ENCODE results near the gene TRPM8.

Gene TRPM8

DNA sequence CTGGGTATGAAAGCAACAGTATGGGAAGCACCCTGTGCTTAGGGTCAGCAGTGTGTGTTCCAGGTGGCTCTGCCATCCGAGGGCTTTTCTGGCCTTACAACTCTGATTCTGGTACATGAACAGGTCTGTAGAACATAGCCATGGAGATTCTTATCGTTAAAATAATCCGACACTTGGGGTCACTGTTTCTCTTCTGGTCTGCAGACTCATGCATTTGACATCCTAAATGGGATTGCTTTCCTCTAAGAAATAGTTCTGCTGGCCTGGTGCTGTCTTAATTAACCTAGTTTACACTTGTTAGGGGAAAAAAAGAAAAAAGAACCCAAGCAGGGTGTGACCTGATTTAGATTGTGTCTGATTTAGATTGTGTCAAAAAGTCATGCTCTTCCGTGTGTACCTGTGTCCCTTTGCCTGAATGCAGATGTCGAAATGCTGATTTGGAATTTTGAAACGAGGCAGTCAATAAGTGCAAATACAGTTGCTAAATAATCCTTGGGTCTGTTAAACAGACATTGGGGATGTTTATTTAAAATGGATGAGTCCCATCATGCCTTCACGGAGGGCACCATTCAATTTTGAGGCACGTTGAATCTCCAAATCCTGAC is 59.6 kb downstream of the TRPM8 start:
- no peak for DNase-seq

DNA sequence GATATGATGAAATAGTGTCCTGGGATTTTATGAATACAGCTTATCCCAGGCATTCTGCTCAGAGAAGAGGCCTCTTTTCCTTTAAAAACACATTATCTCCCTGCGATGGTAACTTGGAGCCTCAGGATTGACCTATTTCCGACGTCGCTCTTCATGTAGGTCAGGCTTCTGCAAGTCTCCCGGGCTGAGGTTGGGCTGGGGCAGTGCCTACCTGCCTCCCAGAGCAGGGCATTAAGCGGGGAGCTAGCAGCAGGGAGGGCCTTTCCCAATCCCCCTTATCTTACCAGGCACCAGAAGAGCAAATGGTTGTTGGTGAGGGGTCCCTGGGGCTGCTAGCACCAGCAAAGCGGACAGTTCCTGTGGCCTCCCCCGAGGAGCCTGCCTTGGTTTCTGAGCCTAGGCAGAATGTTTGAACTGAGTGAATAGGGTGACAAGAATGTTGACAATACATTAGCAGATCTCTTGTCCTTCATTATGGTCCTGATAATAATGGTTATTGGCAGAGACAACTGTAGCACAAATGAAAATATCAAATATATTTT is 60.2 kb downstream of the TRPM8 start:
- no peak for DNase-seq

DNA sequence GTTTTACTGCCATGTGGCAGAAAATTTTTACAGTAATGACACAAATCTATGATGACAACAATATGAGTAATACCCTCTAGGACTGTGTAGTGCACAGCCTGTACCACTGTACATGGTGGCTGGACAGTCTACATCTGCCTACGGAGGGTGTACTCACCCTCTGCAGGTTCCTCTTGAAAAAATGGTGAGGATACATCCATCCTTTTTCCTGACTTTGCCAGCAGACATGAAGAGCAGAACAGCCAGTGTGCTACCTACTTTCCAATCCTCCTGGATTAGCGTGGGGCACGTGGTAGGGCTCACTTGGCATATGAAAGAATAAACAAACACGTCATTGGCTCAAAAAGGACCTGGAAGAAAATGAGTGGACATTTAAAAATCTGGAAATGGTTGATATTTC is 62.6 kb downstream of the TRPM8 start:
- DNase-seq = no peak

DNA sequence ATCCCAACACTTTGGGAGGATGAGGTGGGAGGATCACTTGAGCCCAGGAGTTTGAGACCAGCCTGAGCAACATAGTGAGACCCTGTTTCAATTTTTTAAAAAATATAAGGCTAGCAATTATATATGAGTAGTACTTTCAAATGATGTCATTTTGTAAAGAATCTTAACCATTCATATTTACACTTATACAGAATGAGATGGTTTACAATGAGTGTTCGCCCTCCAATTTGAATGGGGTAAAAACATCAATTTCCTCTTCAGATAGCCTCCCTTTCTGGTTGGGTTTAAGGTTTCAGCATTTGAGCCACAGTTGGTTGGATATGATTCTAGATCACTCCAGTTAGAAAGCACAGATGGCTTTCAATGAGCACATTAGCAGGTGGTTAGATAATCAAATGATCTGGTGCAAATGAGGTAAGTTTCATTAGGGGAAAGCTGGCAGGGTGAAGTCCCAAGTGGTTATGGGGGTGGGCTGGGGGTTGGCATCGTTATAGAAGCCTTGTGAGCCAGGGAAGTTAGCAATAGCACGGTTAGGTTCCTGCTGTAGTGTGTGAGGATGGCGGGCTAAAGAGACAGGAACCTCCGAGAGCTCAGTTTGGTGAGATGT is 63.9 kb downstream of the TRPM8 start:
- no peak for DNase-seq

DNA sequence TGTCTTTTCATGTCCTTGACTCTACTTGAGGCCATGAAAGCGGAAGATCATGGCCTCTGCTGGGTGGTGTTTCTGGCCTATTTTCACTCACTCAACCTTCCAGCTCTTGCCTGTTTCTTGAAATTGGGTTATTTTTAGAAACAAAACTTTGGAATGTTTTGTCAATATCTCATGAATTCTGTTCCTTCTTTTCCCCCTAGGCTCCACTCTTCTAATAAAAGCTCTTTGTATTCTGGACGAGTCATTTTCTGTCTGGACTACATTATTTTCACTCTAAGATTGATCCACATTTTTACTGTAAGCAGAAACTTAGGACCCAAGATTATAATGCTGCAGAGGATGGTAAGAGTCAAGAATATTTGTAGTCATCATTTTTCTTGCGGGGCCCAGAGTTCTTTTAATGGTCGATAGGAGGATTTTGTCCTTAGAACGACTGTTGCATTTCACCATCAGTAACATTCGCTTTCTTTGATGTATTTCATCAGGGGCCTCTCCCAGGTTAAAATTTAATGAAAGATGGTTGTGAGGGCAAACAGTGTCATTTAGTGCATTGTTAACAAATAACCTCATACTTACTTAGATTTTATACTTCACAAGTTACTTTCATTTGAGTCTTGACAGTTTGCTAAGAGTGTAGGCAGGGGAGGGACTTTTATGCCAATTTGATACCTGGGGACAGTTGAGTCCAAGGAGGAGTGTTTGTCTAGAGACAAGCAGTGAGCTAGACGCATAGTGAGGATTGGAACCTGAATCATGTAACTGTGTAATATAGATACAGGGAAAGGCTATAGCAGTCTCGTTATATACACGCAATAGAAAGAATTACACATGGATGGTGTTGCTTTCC is 64.6 kb downstream of the TRPM8 start:
- DNase-seq = no peak

DNA sequence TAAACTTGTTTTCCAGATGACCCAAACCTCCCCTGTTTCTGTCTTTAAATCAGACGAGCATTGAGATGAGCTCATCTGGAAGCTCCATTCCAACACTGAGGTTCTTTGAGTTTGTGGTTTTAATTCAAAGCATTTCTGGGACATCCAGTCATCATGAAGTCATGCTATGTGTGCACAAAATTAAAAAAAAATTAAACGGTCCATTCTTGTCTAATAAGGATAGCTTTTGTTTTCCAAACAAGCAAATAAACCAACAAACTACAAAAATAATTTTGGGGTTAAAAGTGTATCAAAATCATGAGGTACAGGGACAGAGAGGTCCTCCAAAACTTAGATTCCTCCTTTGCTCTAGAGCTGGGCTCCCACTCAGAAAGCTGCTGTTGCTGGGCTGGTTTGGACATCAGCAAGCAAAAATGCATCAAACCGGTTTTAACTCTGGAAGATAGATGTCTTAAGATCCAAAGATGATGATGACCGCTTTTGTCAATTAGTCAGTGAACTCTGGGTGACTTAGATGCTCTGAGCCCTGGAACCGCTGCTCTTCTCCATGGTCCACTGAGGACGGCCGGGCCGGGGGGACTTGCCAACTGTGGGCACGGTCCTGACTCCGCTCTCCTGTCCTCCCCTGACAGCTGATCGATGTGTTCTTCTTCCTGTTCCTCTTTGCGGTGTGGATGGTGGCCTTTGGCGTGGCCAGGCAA is 65.4 kb downstream of the TRPM8 start:
- DNase-seq = no peak

DNA sequence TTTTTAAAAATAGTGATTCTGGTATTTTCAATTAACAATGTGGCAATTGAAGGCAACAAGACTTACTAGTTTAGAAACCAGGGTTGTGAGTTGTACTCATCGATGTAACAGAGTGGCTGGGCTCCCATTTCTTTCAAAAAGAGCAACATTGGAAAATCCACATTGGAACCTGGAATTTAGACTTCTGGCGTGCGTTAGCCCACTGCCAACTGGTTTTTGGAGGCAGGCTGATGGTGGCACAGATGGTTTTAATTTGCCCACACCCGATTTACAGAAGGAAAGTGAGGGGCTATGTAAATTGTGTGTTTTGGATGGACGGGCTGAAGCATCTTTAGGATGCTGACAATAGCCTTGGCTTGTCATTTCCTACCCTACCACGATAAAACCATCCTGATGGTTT is 66.3 kb downstream of the TRPM8 start:
- DNase-seq = no peak

DNA sequence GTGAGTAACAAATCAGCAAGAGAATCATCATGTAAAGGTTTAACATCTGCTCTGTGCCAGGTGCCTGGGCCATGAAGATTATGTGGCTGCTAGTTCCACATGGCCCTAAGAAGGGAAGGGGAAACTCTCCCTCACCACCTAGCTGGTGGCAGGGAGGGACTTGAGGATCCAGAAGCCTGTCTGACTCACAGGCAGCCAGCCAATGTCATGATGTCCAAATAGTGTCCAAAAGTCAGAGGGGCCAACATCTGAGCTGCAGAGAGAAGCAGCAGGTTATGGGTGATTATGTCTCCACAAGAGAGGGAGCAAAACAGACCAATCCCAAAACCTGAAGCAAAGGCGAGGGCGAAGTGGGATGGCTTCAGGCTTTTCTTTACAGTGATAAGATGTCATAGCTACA is 71.4 kb downstream of the TRPM8 start:
- DNase-seq = no peak

DNA sequence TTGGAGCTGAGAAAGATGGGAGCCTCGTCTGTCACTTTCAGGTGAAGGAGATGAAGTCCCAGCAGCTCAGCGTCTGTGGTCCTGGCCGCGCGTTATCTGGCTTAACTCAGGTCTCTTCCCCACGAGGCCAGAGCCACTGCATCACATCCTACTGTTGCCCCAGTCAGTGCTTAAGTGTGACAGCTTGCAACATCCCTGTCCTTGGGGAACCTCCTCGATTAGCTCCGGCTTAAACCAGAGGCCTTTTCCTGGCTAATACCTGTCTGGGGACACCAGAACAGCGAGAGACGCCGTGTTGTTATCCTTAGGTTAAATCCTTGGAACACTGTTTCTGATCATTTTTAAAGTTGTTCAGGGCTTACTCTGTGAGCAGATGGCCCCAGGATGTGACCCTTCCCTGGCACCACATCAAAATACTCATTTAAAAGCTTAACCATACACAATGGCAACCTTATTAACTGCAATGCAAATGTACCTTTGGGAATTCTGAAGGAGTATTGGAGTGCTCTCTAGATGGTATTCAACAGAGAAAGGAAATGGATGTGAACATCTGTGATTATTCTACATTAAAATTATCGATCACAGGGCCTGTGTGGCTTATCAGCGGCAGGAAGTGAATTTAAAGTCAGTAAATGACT is 72.2 kb downstream of the TRPM8 start:
- DNase-seq = no peak

DNA sequence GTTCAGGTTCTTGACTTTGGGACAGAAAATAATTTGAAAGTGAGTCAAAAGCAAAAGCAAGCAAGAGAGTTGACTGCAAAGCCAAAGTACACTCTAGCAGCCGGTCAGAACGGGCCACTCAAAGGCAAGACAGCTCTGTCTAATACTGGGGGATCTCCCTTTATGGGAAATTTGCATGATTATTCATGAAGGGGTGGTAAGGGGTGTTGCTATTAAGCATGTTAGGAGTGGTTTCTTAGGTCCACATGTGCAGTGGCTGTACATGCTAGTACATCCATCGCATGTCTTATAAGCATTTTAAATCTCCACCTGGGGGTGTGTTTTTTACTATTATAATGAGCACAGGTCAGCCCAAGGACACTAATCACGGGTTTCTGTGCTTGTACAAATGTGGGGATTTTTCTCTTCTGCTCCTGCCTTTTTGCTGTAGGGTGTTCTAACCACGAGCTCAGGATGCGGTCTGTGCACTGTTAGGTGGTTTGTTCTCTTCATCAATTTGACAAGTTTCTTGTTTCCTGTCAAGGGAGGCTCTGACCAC is 73.2 kb downstream of the TRPM8 start:
- DNase-seq = peak; percentile 37

DNA sequence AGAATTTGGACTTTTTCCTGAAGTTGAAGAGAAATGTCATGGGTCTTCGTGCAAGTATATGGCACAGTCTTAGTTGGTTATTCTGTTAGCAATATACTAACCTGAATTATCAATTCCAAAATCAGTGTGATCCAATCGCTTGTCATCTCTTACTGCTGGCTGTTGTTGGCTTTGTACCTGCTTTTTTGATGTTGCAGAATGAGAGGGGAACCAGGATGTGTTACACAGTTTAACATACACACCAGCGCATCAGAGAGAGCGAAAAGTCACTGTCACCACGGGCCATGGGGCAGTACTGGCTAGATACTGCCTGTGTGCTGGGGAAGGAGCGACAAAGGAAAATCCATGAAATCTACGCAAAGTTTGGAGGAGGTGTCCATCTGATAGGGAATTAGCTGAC is 74.0 kb downstream of the TRPM8 start:
- no peak for DNase-seq

DNA sequence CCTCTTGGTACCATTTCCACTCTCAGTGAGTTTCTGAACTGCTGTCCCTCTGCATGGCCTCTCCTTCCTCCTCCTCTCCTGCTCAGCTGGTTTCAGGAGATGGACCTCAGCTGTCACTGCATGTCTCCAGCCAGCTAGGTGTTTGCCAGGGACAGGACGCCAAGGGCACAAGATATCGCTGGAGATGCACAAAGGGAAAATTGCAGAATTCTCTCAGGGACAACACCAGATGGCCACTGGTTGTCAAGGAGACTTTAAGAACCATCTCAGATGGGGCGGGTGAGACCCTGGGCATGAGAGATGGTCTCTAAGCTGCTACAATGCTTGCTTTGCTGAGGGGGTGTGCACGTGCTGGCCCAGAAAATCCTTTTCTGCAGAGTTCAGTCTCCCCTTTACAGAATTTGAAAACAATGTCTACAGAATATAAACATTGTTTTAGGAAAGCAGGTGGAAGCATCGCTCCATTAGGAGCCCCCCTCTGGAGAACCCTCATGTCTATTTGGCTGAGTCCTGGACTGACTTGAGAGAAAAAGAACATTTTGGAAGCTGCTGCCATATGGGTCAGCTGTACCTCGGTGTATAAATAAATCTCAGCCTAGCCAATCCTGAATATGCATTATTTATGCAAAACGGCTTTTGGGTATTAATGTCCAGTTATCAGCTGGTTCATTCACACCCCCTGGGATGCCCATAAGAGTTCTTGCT is 75.5 kb downstream of the TRPM8 start:
- no peak for DNase-seq

DNA sequence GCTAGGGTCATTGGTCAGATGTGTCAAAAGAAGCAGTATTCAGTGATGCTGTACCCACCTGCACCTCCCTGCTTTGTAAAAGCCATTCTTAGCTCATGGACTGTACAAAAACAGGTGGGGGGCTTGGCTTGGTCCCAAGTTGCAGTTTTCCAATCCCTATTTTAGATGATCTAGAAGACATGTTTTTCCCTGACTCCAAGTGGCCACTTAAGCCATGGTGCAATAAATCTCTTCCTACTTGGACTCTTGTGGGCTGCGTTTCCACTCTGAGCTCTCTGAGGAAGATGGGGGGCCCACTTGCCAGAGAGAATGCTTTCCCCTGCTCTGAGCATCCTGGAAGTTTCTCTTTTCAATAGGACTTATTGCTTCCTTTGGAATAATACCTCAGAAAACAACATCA is 76.3 kb downstream of the TRPM8 start:
- DNase-seq = no peak

DNA sequence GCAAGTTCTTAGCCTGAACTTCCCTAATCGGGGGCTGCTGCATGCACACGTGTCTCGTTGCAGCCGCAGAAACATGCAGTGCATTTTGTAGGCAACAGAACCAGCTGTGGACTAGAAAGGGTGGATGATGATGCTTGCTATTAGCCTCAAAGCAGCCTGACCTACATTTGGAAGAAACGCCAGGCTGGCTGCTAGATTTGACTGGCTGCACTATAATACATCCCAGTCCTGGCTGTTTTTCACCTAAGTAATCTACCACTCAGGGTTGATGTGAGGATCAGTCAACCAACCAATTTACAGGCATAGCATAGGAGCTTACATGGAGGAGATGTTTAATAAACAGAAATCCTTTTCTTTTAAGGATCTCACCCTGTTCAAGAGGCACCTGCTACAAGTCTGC is 77.0 kb downstream of the TRPM8 start:
- DNase-seq = no peak

DNA sequence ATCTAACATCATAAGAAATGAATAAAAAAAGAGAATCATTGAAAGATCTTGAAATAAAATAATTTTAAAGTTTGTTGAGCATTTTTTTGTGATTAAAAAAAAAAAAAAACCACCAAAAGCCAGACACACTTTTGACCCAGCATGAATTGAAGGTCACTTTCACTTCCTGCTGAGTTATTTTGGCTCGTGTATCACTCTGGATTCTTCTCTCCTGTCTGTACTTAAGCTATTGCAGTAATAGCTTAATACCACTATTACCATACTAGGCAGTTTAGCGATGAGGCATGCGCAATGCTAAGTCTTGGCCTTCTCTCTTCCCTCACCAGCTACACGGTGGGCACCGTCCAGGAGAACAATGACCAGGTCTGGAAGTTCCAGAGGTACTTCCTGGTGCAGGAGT is 78.8 kb downstream of the TRPM8 start:
- DNase-seq = no peak

DNA sequence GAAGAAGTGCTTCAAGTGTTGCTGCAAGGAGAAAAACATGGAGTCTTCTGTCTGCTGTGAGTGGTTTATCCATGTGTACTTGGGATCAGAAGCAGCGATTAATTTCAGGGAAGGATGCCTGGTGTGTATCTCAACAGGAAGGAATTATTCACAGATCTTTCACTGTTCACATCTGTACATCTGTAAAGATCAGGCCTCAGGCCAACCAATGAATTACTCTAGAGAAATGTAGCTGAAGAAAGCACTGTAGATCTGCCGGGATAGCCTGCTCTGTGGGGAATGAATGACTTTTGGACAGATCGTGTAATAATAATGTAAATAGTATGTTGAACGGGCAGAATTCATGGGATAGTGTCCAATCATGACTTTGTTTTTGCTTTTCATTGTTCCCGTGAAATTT is 79.3 kb downstream of the TRPM8 start:
- no peak for DNase-seq

DNA sequence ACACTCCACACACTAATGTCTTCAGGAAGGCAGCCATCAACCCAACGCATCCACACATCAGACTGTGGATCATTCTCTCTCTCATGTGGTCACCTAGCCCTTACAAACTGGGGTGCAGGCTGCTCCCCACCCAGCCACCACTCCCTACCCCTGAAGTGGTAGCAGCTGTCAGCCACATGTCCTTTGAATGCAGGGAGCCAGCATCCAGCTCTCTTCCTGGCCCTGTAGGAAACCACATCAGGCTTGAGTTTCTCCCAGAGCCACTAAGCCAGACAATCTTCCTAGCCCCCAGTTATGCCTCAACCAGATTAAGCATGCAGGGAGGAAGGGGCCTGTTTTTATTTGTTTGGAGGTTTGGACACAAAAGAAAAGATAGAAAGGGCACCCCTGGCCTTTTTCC is 80.5 kb downstream of the TRPM8 start:
- DNase-seq = no peak

DNA sequence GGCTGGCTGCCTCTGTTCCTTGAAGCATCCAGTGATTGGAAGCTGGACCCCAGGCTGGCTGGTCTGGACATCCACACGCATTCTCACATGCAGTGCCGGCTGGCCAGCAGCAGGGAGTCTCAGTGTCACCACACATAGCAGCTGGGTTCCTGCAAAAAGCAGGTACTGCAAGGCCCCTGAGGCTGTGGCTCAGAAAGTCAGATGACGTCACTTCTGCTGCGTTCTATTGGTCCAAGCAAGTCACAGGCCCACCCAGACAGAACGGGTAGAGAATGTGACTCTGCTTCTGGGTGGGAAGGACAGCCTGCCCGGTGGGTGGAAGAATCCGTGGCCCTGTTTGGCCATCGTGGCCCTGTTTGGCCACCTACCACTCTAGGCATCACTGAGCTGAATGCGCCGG is 82.0 kb downstream of the TRPM8 start:
- no peak for DNase-seq

DNA sequence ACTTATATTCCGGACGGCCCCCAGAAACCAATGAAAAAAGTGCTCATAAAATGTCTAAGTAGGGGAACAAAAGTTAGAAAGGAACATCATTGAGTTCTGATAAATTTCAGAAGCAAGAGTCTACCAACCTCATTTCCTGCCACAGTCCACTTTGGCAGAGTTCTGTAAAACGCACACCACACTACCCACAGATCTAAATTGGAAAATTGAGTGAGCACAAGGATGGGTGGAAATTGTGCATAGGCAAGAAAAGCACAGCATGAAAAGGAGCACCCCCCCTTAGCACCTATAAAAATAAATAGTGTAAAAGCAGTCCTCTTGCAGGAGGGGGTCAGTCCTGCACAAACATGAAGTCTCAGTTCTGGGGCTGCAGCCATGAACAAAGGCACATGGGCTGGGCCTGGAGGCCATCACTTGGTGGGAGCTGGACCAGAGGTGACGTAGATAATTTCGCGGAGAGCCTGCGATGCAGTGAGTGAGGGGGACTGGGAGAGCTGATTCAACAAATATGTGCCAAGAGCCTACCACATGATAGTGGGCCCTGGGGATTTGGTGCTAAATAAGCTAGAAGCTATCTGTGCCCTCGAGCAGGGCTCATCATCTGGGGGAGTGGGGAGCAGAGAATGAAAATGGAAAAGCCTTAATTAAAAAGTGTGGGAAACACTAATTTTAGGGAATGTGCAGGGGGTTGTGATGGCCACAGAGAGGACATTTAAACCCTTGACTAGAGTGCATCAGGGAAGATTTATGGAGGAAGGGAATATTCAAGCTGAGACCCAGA is 84.4 kb downstream of the TRPM8 start:
- no peak for DNase-seq

DNA sequence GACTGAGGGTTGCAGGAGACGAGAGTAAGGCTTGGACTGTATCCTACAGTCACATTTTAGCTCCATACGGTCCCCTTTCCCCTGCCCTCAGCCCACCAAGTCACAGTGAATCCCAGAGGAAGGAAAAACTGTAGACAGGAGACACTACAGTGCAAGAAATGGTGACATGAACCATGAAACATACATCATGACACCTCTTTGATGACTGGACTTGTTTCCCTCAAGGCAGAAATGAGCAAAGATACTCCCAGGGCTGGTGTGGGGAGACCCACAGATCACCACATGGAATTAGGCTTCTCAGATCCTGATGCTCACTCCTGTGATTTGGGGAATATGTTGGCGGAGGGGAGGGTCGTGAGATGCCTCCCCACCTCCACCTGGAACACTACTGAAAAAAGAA is 85.1 kb downstream of the TRPM8 start:
- no peak for DNase-seq

DNA sequence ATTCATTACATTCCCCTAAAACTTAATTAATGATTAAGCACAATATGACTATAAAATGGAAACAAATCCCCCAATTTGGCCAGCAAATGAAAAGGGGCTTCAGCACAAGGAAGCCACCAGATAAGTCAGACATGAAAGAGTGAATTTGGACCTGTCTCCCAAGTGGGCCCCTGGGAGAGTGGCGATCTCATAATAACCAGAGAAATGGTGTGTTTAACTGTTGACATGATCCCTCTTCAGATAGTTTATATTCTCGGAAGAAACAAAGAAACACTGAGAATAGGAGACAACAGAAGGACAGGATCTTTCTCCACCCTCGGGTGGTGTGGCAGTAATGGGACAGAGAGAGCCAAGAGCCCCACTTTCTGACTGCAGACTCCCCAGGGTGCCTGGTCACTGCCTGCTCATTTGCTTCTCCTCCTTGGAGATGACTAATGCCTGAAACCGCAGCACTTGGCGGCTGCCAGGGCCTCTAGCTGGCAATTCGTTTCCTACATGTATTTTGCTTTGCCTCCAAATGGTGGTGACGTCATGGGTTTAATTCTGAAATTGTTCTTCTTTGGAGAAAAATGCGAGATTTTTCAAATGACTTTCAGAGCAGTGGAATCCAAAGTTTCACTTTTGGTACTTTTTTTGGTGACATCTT is 86.9 kb downstream of the TRPM8 start:
- DNase-seq = no peak

All from activated T-cell treated with anti-CD3 and anti-CD28 coated beads, Interleukin-2, amount 50 U/mL, for 1 hour (primary cell).